ENCODE results near the gene ZBTB32. TPM values are rescaled to one million over a fixed set of nuclear protein-coding genes. Genes with fewer than 3 reads are reported as not detected.

The ZBTB32 gene
- total RNA-seq, 2 donors from 2014 or later, result not detected

- no peak for DNase-seq
- H3K27ac ChIP-seq (ENCODE audit: low read depth, low read length), result peak within 1 kb of the TSS; percentile 80
- H3K4me3 ChIP-seq (ENCODE audit: low read length), result peak within 1 kb of the TSS; percentile 90
- H3K27me3 ChIP-seq (ENCODE audit: control insufficient read depth, insufficient read depth, low read length, poor library complexity, severe bottlenecking), result no peaks in the 10 kb centered on the region
- H3K9ac ChIP-seq (ENCODE audit: extremely low read depth, low read length, poor library complexity, severe bottlenecking), result peak within 1 kb of the TSS; percentile 68
- no peak for TF ChIP-seq CTCF (conservative IDR thresholded peaks at IDR 0.05)
- H3K27ac Mint-ChIP-seq, result peak within 1 kb of the TSS; percentile 96
- peaks cover 18% of the 10 kb centered on the region for H3K4me1 Mint-ChIP-seq
- no peaks in the 10 kb centered on the region for H3K9me3 Mint-ChIP-seq
- H3K27me3 Mint-ChIP-seq (ENCODE audit: insufficient read depth), result no peaks in the 10 kb centered on the region
- no peaks in the 10 kb centered on the region for H3K9me3 ChIP-seq (ENCODE audit: control insufficient read depth, low read length)
- 0 to 1% methylated on average over 35 to 87 of the region's 109 CpGs for WGBS, 2 experiments (ENCODE audit: insufficient coverage in 1 of 2, insufficient read length in 1 of 2)
- peak within 1 kb of the TSS; percentile 86 for H3K4me3 Mint-ChIP-seq
- peaks cover 8% of the 10 kb centered on the region for H3K36me3 ChIP-seq (ENCODE audit: control insufficient read depth, insufficient read depth, low read length)
- peaks cover 13% of the 10 kb centered on the region for H3K4me1 ChIP-seq (ENCODE audit: control insufficient read depth, insufficient read depth, low read length)
- H3K36me3 Mint-ChIP-seq (ENCODE audit: low read depth), result peaks cover 22% of the 10 kb centered on the region
Measured at GRCh38 chr19:35717665-35718344, 13.4 kb downstream of the ZBTB32 start, which contains the start of gene KMT2B. KMT2B (plus strand) TSS chr19:35718003; CDS start chr19:35718019, 16 bp downstream.

GRCh38 chr19:35718345-35719041, 14.1 kb downstream of the ZBTB32 start:
- H3K27ac ChIP-seq (ENCODE audit: low read depth, low read length), result no peak overlapping the region
- Mint-ChIP-seq H3K27me3 (ENCODE audit: insufficient read depth) (no peaks in the 10 kb centered on the region), H3K36me3 (ENCODE audit: low read depth) (peaks cover 27% of the 10 kb centered on the region), H3K9me3 (no peaks in the 10 kb centered on the region), H3K27ac (peak overlapping the region; percentile 48), H3K4me3 (peak overlapping the region; percentile 86), H3K4me1 (peaks cover 18% of the 10 kb centered on the region)
- peaks cover 13% of the 10 kb centered on the region for H3K4me1 ChIP-seq (ENCODE audit: control insufficient read depth, insufficient read depth, low read length)
- peak overlapping the region; percentile 68 for H3K9ac ChIP-seq (ENCODE audit: extremely low read depth, low read length, poor library complexity, severe bottlenecking)
- WGBS, 2 experiments (ENCODE audit: insufficient coverage in 1 of 2, insufficient read length in 1 of 2), result 4 to 9% methylated on average over 21 to 42 of the region's 42 CpGs
- H3K9me3 ChIP-seq (ENCODE audit: control insufficient read depth, low read length), result no peaks in the 10 kb centered on the region
- peak overlapping the region; percentile 90 for H3K4me3 ChIP-seq (ENCODE audit: low read length)
- no peaks in the 10 kb centered on the region for H3K27me3 ChIP-seq (ENCODE audit: control insufficient read depth, insufficient read depth, low read length, poor library complexity, severe bottlenecking)
- DNase-seq, result peak; percentile 66
- no peak for TF ChIP-seq CTCF (conservative IDR thresholded peaks at IDR 0.05)
- H3K36me3 ChIP-seq (ENCODE audit: control insufficient read depth, insufficient read depth, low read length), result peaks cover 15% of the 10 kb centered on the region

GRCh38 chr19:35719402-35720162, 15.2 kb downstream of the ZBTB32 start:
- Histone ChIP-seq H3K27ac (ENCODE audit: low read depth, low read length) (no peak overlapping the region), H3K36me3 (ENCODE audit: control insufficient read depth, insufficient read depth, low read length) (peaks cover 25% of the 10 kb centered on the region), H3K9ac (ENCODE audit: extremely low read depth, low read length, poor library complexity, severe bottlenecking) (peak overlapping the region; percentile 68), H3K27me3 (ENCODE audit: control insufficient read depth, insufficient read depth, low read length, poor library complexity, severe bottlenecking) (no peaks in the 10 kb centered on the region), H3K4me3 (ENCODE audit: low read length) (peak overlapping the region; percentile 90), H3K9me3 (ENCODE audit: control insufficient read depth, low read length) (no peaks in the 10 kb centered on the region), H3K4me1 (ENCODE audit: control insufficient read depth, insufficient read depth, low read length) (peaks cover 13% of the 10 kb centered on the region)
- TF ChIP-seq CTCF (conservative IDR thresholded peaks at IDR 0.05), result no peak
- Mint-ChIP-seq H3K4me1 (peaks cover 18% of the 10 kb centered on the region), H3K4me3 (peak overlapping the region; percentile 86), H3K36me3 (ENCODE audit: low read depth) (peaks cover 36% of the 10 kb centered on the region), H3K27me3 (ENCODE audit: insufficient read depth) (no peaks in the 10 kb centered on the region), H3K9me3 (no peaks in the 10 kb centered on the region), H3K27ac (peak overlapping the region; percentile 55)
- no peak for DNase-seq
- 91 to 97% methylated on average over 12 to 32 of the region's 32 CpGs for WGBS, 2 experiments (ENCODE audit: insufficient coverage in 1 of 2, insufficient read length in 1 of 2)
